ENCODE measurements around the gene MXD3.
A peak's percentile ranks its signal among the peaks of the same experiment; 100 is the strongest.

MXD3 gene

GRCh38 chr5:177339107-177339638, 27.5 kb upstream of the MXD3 start:
- no peak for DNase-seq

- no peak for DNase-seq
Measured at GRCh38 chr5:177338251-177339106, 26.8 kb upstream of the MXD3 start.

GRCh38 chr5:177336603-177337494, 25.2 kb upstream of the MXD3 start:
- DNase-seq, result no peak

- peak; percentile 15 for DNase-seq
Measured at GRCh38 chr5:177336112-177336511, 24.4 kb upstream of the MXD3 start.

GRCh38 chr5:177335701-177336065, 24.0 kb upstream of the MXD3 start:
- no peak for DNase-seq

- no peak for DNase-seq
Measured at GRCh38 chr5:177334781-177335700, 23.3 kb upstream of the MXD3 start.

- DNase-seq, result no peak
Measured at GRCh38 chr5:177334155-177334551, 22.5 kb upstream of the MXD3 start.

GRCh38 chr5:177333420-177334154, 21.9 kb upstream of the MXD3 start:
- DNase-seq, result no peak

GRCh38 chr5:177332896-177333260, 21.2 kb upstream of the MXD3 start:
- DNase-seq, result no peak

- no peak for DNase-seq
Measured at GRCh38 chr5:177332031-177332895, 20.6 kb upstream of the MXD3 start.

GRCh38 chr5:177330991-177331842, 19.5 kb upstream of the MXD3 start:
- DNase-seq, result no peak

- no peak for DNase-seq
Measured at GRCh38 chr5:177329883-177330282, 18.2 kb upstream of the MXD3 start.

GRCh38 chr5:177328545-177329231, 17.0 kb upstream of the MXD3 start:
- no peak for DNase-seq

GRCh38 chr5:177327539-177328522, 16.1 kb upstream of the MXD3 start:
- DNase-seq, result peak; percentile 39

GRCh38 chr5:177325868-177326381, 14.2 kb upstream of the MXD3 start:
- DNase-seq, result no peak

- no peak for DNase-seq
Measured at GRCh38 chr5:177320879-177321278, 9.2 kb upstream of the MXD3 start.

GRCh38 chr5:177319913-177320588, 8.4 kb upstream of the MXD3 start:
- DNase-seq, result no peak

Data from CD4-positive, alpha-beta T cell treated with Interleukin-17A for 1 hour (primary cell).